Measurements from ENCODE around the gene CATSPERE.
"Not testable (repeated sequence)": the region's sequence is repeated elsewhere in the genome, so short reads cannot be mapped to it uniquely, and the experiment has no call there.

GRCh38 chr1:244500515-244500914 lies 39.4 kb downstream of the CATSPERE start:
- not testable (repeated sequence) for TF ChIP-seq CTCF, POLR2A (IDR thresholded peaks at IDR 0.05)
